GM12878 (cell line): ENCODE data around the gene ANKDD1B. TPM values are rescaled to one million over a fixed set of nuclear protein-coding genes. Genes with fewer than 3 reads are reported as not detected.

Experiments used
- ATAC-seq: fragments of 200-7000 bp; cut with Tn5 transposase; 3 replicates; pipeline ENCODE4 v1.9.1; 2020; ENCODE audit warnings: mild to moderate bottlenecking, moderate library complexity
- BruUV-seq: library from RNA; stranded (reverse); fragments of 400-500 nt; replicated peaks from 2 replicates; lab custom pipeline; 2021; lab: Mats Ljungman, UMichigan
- CTCF ChIA-PET: fragments of 300-600 bp; sonication (Branson Sonifier 250); formaldehyde crosslinking; extraction: SDS; loops from one replicate; lab custom pipeline; 2021; ENCODE audit warnings: inconsistent platforms; lab: Yijun Ruan, JAX
- POLR2A ChIA-PET: fragments of 350-600 bp; formaldehyde crosslinking; extraction: SDS; loops from one replicate; lab custom pipeline; 2021; ENCODE audit warnings: inconsistent platforms; lab: Charles Lee
- RAD21 ChIA-PET: fragments of 300-600 bp; sonication (Branson Sonifier 250); formaldehyde crosslinking; loops from one replicate; lab custom pipeline; 2023; ENCODE audit warnings: antibody characterized with exemption; ENCODE audit not compliant: unreplicated experiment; lab: Charles Lee
- SMC1A ChIA-PET: fragments of 300-600 bp; sonication (Branson Sonifier 250); formaldehyde crosslinking; loops from one replicate; lab custom pipeline; 2023; ENCODE audit not compliant: unreplicated experiment, uncharacterized antibody; lab: Charles Lee
- DNase-seq: peaks from one replicate; pipeline ENCODE4 v3.0.0-alpha.2; 2011; ENCODE audit warnings: low read depth, low spot score
- FAIRE-seq: peaks from 3 replicates; lab custom pipeline; 2011; peaks lifted over from hg19 to GRCh38; lab: Jason Lieb, UNC
- H2AFZ ChIP-seq: 2 replicates; pipeline ENCODE4 v1.6.0; 2011; ENCODE audit warnings: low read depth, low read length, control low read depth; ENCODE audit not compliant: control insufficient read depth
- H3K27ac ChIP-seq: 2 replicates; pipeline ENCODE4 v1.5.1; 2011; ENCODE audit warnings: control low read depth; ENCODE audit not compliant: control insufficient read depth, insufficient read depth
- H3K27me3 ChIP-seq, 2 experiments: replicated peaks in 1 of 2; 2 replicates each; pipeline versions ENCODE4 v1.6.0 to v1.6.1; 2011; ENCODE audit warnings: low read length in 1 of 2; ENCODE audit not compliant: control insufficient read depth in 2 of 2, insufficient read depth in 2 of 2
- H3K36me3 ChIP-seq, 2 experiments: 2 replicates each; pipeline ENCODE4 v1.5.1; 2011; ENCODE audit warnings: low read length in 1 of 2; ENCODE audit not compliant: control insufficient read depth in 2 of 2, insufficient read depth in 2 of 2
- H3K4me1 ChIP-seq: 2 replicates; pipeline ENCODE4 v1.6.1; 2011; ENCODE audit warnings: mild to moderate bottlenecking, low read length, moderate library complexity, mixed read lengths; ENCODE audit not compliant: control insufficient read depth, insufficient read depth
- H3K4me2 ChIP-seq: 2 replicates; pipeline ENCODE4 v1.6.0; 2011; ENCODE audit warnings: control low read depth; ENCODE audit not compliant: control insufficient read depth, insufficient read depth
- H3K4me3 ChIP-seq: fragments of 200-600 bp; sonication (generic); 2 replicates; pipeline ENCODE4 v1.5.1; 2016
- H3K79me2 ChIP-seq: 2 replicates; pipeline ENCODE4 v1.6.0; 2011; ENCODE audit warnings: low read length; ENCODE audit not compliant: control insufficient read depth, insufficient read depth
- H3K9ac ChIP-seq: 2 replicates; pipeline ENCODE4 v1.8.0; 2011; ENCODE audit warnings: low read length, control low read depth, mixed read lengths; ENCODE audit not compliant: control insufficient read depth, insufficient read depth
- H3K9me3 ChIP-seq: replicated peaks from 3 replicates; pipeline ENCODE4 v1.5.1; 2011; ENCODE audit warnings: mild to moderate bottlenecking, low read length; ENCODE audit not compliant: control insufficient read depth, insufficient read depth
- H4K20me1 ChIP-seq: 2 replicates; pipeline ENCODE4 v1.6.0; 2011; ENCODE audit not compliant: control insufficient read depth, insufficient read depth
- DPF2 ChIP-seq: fragments of 450-650 bp; IDR thresholded peaks from 2 replicates; pipeline ENCODE4 v1.6.1; 2017; ENCODE audit warnings: mild to moderate bottlenecking
- E2F4 ChIP-seq: IDR thresholded peaks from 2 replicates; pipeline ENCODE4 v1.6.1; 2012; ENCODE audit warnings: low read depth, low read length, improper control_type of control experiment
- GABPA ChIP-seq: IDR thresholded peaks from 2 replicates; pipeline ENCODE4 v1.6.1; 2014; ENCODE audit warnings: antibody characterized with exemption, low read depth, mild to moderate bottlenecking, inconsistent platforms
- RAD21 ChIP-seq: IDR thresholded peaks from 2 replicates; pipeline ENCODE4 v1.6.1; 2011; ENCODE audit warnings: mild to moderate bottlenecking, low read depth, low read length, moderate library complexity; ENCODE audit not compliant: insufficient read depth
- SIX5 ChIP-seq: IDR thresholded peaks from 2 replicates; pipeline ENCODE4 v1.6.1; 2011; ENCODE audit warnings: mild to moderate bottlenecking, low read depth, low read length, moderate library complexity; ENCODE audit not compliant: severe bottlenecking
- YBX1 ChIP-seq: fragments of 450-650 bp; IDR thresholded peaks from 2 replicates; pipeline ENCODE4 v1.6.1; 2016; ENCODE audit warnings: antibody characterized with exemption
- ZBTB4 ChIP-seq: fragments of 450-650 bp; formaldehyde crosslinking; IDR thresholded peaks from 2 replicates; pipeline ENCODE4 v1.4.0; 2022; ENCODE audit warnings: mild to moderate bottlenecking, moderate library complexity
- WGBS: methylation state at CpG from one replicate; pipeline ENCODE4 v1.1.6; 2016; ENCODE audit warnings: low lambda C conversion rate; ENCODE audit not compliant: insufficient replicate concordance, insufficient coverage; ENCODE audit errors: missing lambda C conversion rate; 5-methylcytosine and 5-hydroxymethylcytosine counted together
- in situ Hi-C: fragments of 300-500 bp; cut with MboI; formaldehyde crosslinking; loops from 9 replicates; pipeline ENCODE4 v1.14.3; 2018; ENCODE audit warnings: mixed read lengths
- intact Hi-C: fragments of 100-400 bp; cut with micrococcal nuclease; formaldehyde crosslinking; loops from one replicate; pipeline ENCODE4 v1.14.2; 2022; ENCODE audit not compliant: unreplicated experiment
- polyA plus RNA-seq, 11 experiments: library from polyadenylated mRNA; depleted of rRNA in 4 of 11; unstranded in 6 of 11; stranded (reverse) in 5 of 11; fragments of >200 nt; fragmentation: Nextera tagmentation in 4 of 11; fragmentation: Illumina TruSeq in 1 of 11; extraction: Ambion mirVana in 4 of 11; extraction: Trizol in 1 of 11; gene quantifications; 1 replicate in 1 of 11; 2 replicates in 10 of 11; pipeline versions ENCODE4 v1.2.1 to v1.2.3, GENCODE V29; 2011 to 2016; ENCODE audit warnings: inconsistent platforms in 2 of 11, missing spikeins in 2 of 11, low read depth in 1 of 11
- total RNA-seq, 4 experiments: library from RNA; depleted of rRNA in 3 of 4; stranded (reverse); fragments of >200 nt in 3 of 4; fragmentation: Illumina TruSeq in 1 of 4; extraction: Trizol in 1 of 4; gene quantifications; 2 replicates each; pipeline versions ENCODE4 v1.2.1 to v1.2.3, GENCODE V29; 2013 to 2021

The ANKDD1B gene
- total and polyA plus RNA-seq, 10 of the 15 experiments (the other 5 are each of a cell fraction or from before 2014, with no cell fraction given): 0.34 to 2.4 (median 0.80) TPM

GRCh38 chr5:75654693-75655295 is 43.5 kb downstream of the ANKDD1B start:
- no peak for FAIRE-seq
- 81% methylated on average over 16 of the region's 19 CpGs for WGBS
- ChIA-PET RAD21 (no interaction called here), SMC1A (no interaction called here), POLR2A (no interaction called here), CTCF (no interaction called here)
- H2AFZ ChIP-seq: no peak overlapping the region
- H4K20me1 ChIP-seq: no peaks in the 10 kb centered on the region
- H3K4me1 ChIP-seq: peaks cover 2% of the 10 kb centered on the region; the same call in 1 of the 2 replicates
- no TSS peak for BruUV-seq
- no peak overlapping the region for H3K27ac ChIP-seq
- intact Hi-C loops (no loop called here), in situ Hi-C loops (no loop called here)
- no peaks in the 10 kb centered on the region for H3K27me3 ChIP-seq
- no peaks in the 10 kb centered on the region for H3K9me3 ChIP-seq
- ATAC-seq: no peak
- no peaks in the 10 kb centered on the region for H3K79me2 ChIP-seq
- TF ChIP-seq DPF2 (no peak), RAD21 (no peak)
- H3K4me2 ChIP-seq: no peak overlapping the region
- H3K9ac ChIP-seq: no peak overlapping the region
- H3K4me3 ChIP-seq: no peak overlapping the region
- no peak for DNase-seq
- H3K36me3 ChIP-seq: no peaks in the 10 kb centered on the region

- in situ Hi-C loops: no loop called here
- H3K4me2 ChIP-seq: no peak overlapping the region
- H3K9me3 ChIP-seq: no peaks in the 10 kb centered on the region
- no peak overlapping the region for H3K27ac ChIP-seq
- no peaks in the 10 kb centered on the region for H3K36me3 ChIP-seq
- H2AFZ ChIP-seq: no peak overlapping the region; the same call in none of the 2 replicates
- FAIRE-seq (no peak), DNase-seq (no peak), ATAC-seq (no peak)
- H3K9ac ChIP-seq: no peak overlapping the region
- SMC1A ChIA-PET: interaction anchor here (1.4 to 3.4 kb wide), 2 partner anchors 12 to 48 kb away, joined by 5 to 13 read pairs; no protein-coding TSS in a partner anchor
- CTCF ChIA-PET: interaction anchor here (1.0 to 1.2 kb wide), 4 partner anchors 10 to 25 kb away, joined by 3 to 4 read pairs (median 4); no protein-coding TSS in a partner anchor
- POLR2A ChIA-PET: interaction anchor here (0.7 to 1.1 kb wide), 2 partner anchors 9 to 13 kb away, joined by 3 to 4 read pairs; no protein-coding TSS in a partner anchor
- no TSS peak for BruUV-seq
- H3K79me2 ChIP-seq: no peaks in the 10 kb centered on the region
- RAD21 ChIA-PET: interaction anchor here (0.9 to 1.3 kb wide), 2 partner anchors 13 to 20 kb away, joined by 3 to 4 read pairs; no protein-coding TSS in a partner anchor
- peaks cover 11% of the 10 kb centered on the region; the same call in 1 of the 2 replicates for H3K4me1 ChIP-seq
- WGBS: 62% methylated on average over 9 of the region's 9 CpGs
- intact Hi-C loops: no loop called here
- H4K20me1 ChIP-seq: no peaks in the 10 kb centered on the region
- H3K27me3 ChIP-seq: no peaks in the 10 kb centered on the region
- H3K4me3 ChIP-seq: no peak overlapping the region
- TF ChIP-seq ZBTB4 (CRISPR knock-in tag) (no peak), E2F4 (no peak), GABPA (no peak), SIX5 (no peak), YBX1 (no peak)
These were observed 45.2 kb downstream of the ANKDD1B start for GRCh38 chr5:75656311-75657003.
